Neural cell (in vitro differentiated cells): ENCODE data around the gene MGLL. TPM values are rescaled to one million over a fixed set of nuclear protein-coding genes. Genes with fewer than 3 reads are reported as not detected.
A peak's percentile ranks its signal among the peaks of the same experiment; 100 is the strongest.

Experiments used
- H2AFZ ChIP-seq: fragments of 200-600, 300-800 bp; sonication (generic), shearing (Covaris generic); 2 replicates; pipeline ENCODE4 v1.6.0; 2014; ENCODE audit warnings: low read depth, mild to moderate bottlenecking, antibody characterized with exemption, low read length, moderate library complexity
- H3F3A ChIP-seq: fragments of 200-600 bp; shearing (Covaris generic); 2 replicates; pipeline ENCODE4 v1.6.1; 2016; ENCODE audit warnings: mild to moderate bottlenecking, moderate library complexity, mixed read lengths, antibody characterized with exemption, low read length; ENCODE audit not compliant: insufficient read depth, poor library complexity, severe bottlenecking
- H3K27ac ChIP-seq: fragments of 200-600, 300-800 bp; sonication (generic), shearing (Covaris generic); 2 replicates; pipeline ENCODE4 v1.5.1; 2014; ENCODE audit warnings: mild to moderate bottlenecking, low read length, moderate library complexity
- H3K27me3 ChIP-seq: fragments of 300-800, 200-600 bp; sonication (generic), shearing (Covaris generic); 2 replicates; pipeline ENCODE4 v1.6.0; 2014; ENCODE audit warnings: mild to moderate bottlenecking, low read depth, low read length, moderate library complexity; ENCODE audit not compliant: insufficient read depth
- H3K36me3 ChIP-seq: fragments of 300-800, 200-600 bp; sonication (generic), shearing (Covaris generic); 2 replicates; pipeline ENCODE4 v1.5.1; 2014; ENCODE audit warnings: mild to moderate bottlenecking, antibody characterized with exemption, low read length, moderate library complexity; ENCODE audit not compliant: insufficient read depth
- H3K4me2 ChIP-seq: fragments of 300-800, 200-600 bp; sonication (generic), shearing (Covaris generic); 2 replicates; pipeline ENCODE4 v1.6.0; 2014; ENCODE audit warnings: mild to moderate bottlenecking, low read length
- H3K4me3 ChIP-seq: fragments of 300-800, 200-600 bp; sonication (generic), shearing (Covaris generic); 2 replicates; pipeline ENCODE4 v1.5.1; 2014; ENCODE audit warnings: mild to moderate bottlenecking, low read length, moderate library complexity
- H3K79me2 ChIP-seq: fragments of 200-600 bp; shearing (Covaris generic); replicated peaks from 2 replicates; pipeline ENCODE4 v1.6.0; 2014; ENCODE audit warnings: mild to moderate bottlenecking, low read length, moderate library complexity; ENCODE audit not compliant: insufficient read depth
- H3K9ac ChIP-seq: fragments of 300-800, 200-600 bp; sonication (generic), shearing (Covaris generic); 2 replicates; pipeline ENCODE4 v1.6.1; 2016; ENCODE audit warnings: mild to moderate bottlenecking, low read length, mixed read lengths
- H3K9me2 ChIP-seq: fragments of 200-600 bp; shearing (Covaris generic); 2 replicates; pipeline ENCODE4 v1.6.1; 2016; ENCODE audit warnings: mild to moderate bottlenecking, low read length, mixed read lengths; ENCODE audit not compliant: insufficient read depth
- H3K9me3 ChIP-seq: fragments of 200-600, 300-800 bp; sonication (generic), shearing (Covaris generic); 2 replicates; pipeline ENCODE4 v1.6.1; 2016; ENCODE audit warnings: mild to moderate bottlenecking, mixed run types, low read length, moderate library complexity, mixed read lengths
- H4K20me1 ChIP-seq: fragments of 200-600 bp; shearing (Covaris generic); 2 replicates; pipeline ENCODE4 v1.6.1; 2016; ENCODE audit warnings: mild to moderate bottlenecking, mixed run types; ENCODE audit not compliant: insufficient read depth
- CTCF ChIP-seq: fragments of 450-650 bp; IDR thresholded peaks from 2 replicates; pipeline ENCODE4 v1.5.1; 2014; ENCODE audit warnings: antibody characterized with exemption, mild to moderate bottlenecking, moderate library complexity; ENCODE audit not compliant: poor library complexity, severe bottlenecking
- EP300 ChIP-seq: fragments of 450-650 bp; conservative IDR thresholded peaks from 2 replicates; pipeline ENCODE4 v1.6.1; 2014; ENCODE audit warnings: antibody characterized with exemption, mild to moderate bottlenecking, moderate library complexity; ENCODE audit not compliant: poor library complexity, severe bottlenecking
- EZH2 ChIP-seq: fragments of 200-600, 300-800 bp; shearing (Covaris generic), sonication (generic); IDR thresholded peaks from 2 replicates; pipeline ENCODE4 v1.6.1; 2014; ENCODE audit warnings: antibody characterized with exemption, low read length, borderline replicate concordance, mild to moderate bottlenecking; ENCODE audit not compliant: insufficient read depth, poor library complexity, severe bottlenecking
- MXI1 ChIP-seq: fragments of 450-650 bp; conservative IDR thresholded peaks from 2 replicates; pipeline ENCODE4 v1.6.1; 2014; ENCODE audit warnings: antibody characterized with exemption, mild to moderate bottlenecking; ENCODE audit not compliant: poor library complexity, severe bottlenecking
- POLR2AphosphoS5 ChIP-seq: IDR thresholded peaks from 2 replicates; pipeline ENCODE4 v1.6.1; 2012
- RAD21 ChIP-seq: fragments of 450-650 bp; conservative IDR thresholded peaks from 2 replicates; pipeline ENCODE4 v1.6.1; 2014; ENCODE audit warnings: antibody characterized with exemption, mild to moderate bottlenecking, moderate library complexity
- SMC3 ChIP-seq: fragments of 450-650 bp; conservative IDR thresholded peaks from 2 replicates; pipeline ENCODE4 v1.6.1; 2014; ENCODE audit warnings: antibody characterized with exemption, mild to moderate bottlenecking, moderate library complexity; ENCODE audit not compliant: poor library complexity
- TAF1 ChIP-seq: IDR thresholded peaks from 2 replicates; pipeline ENCODE4 v1.6.1; 2012; ENCODE audit warnings: low read depth
- polyA plus RNA-seq: library from polyadenylated mRNA; depleted of rRNA; stranded (reverse); fragments of >200 nt; gene quantifications from 2 replicates; pipeline ENCODE4 v1.2.3, GENCODE V29; 2014
- TF ChIP-seq, protein P1 (sequence below): IDR thresholded peaks from 2 replicates; pipeline ENCODE4 v1.6.1; 2012; ENCODE audit warnings: borderline replicate concordance

MGLL gene
- polyA plus RNA-seq, 1 donor from 2014 or later = 2.0 TPM

GRCh38 chr3:127796831-127797150 is 25.5 kb downstream of the MGLL start:
- Histone ChIP-seq H3K9me2 (no peaks in the 10 kb centered on the region), H3K9me3 (no peaks in the 10 kb centered on the region), H3K4me3 (peak overlapping the region; percentile 22), H3K27ac (peak overlapping the region; percentile 30), H4K20me1 (no peaks in the 10 kb centered on the region), H3K36me3 (no peaks in the 10 kb centered on the region), H3K79me2 (no peaks in the 10 kb centered on the region), H3K4me2 (no peak overlapping the region), H3K9ac (no peak overlapping the region), H3F3A (no peaks in the 10 kb centered on the region), H2AFZ (no peak overlapping the region), H3K27me3 (no peaks in the 10 kb centered on the region)
- TF ChIP-seq EP300 (no peak), SMC3 (no peak), EZH2 (no peak), MXI1 (no peak), TAF1 (no peak), RAD21 (no peak), POLR2AphosphoS5 (no peak), CTCF (no peak)
- TF ChIP-seq, protein P1, sequence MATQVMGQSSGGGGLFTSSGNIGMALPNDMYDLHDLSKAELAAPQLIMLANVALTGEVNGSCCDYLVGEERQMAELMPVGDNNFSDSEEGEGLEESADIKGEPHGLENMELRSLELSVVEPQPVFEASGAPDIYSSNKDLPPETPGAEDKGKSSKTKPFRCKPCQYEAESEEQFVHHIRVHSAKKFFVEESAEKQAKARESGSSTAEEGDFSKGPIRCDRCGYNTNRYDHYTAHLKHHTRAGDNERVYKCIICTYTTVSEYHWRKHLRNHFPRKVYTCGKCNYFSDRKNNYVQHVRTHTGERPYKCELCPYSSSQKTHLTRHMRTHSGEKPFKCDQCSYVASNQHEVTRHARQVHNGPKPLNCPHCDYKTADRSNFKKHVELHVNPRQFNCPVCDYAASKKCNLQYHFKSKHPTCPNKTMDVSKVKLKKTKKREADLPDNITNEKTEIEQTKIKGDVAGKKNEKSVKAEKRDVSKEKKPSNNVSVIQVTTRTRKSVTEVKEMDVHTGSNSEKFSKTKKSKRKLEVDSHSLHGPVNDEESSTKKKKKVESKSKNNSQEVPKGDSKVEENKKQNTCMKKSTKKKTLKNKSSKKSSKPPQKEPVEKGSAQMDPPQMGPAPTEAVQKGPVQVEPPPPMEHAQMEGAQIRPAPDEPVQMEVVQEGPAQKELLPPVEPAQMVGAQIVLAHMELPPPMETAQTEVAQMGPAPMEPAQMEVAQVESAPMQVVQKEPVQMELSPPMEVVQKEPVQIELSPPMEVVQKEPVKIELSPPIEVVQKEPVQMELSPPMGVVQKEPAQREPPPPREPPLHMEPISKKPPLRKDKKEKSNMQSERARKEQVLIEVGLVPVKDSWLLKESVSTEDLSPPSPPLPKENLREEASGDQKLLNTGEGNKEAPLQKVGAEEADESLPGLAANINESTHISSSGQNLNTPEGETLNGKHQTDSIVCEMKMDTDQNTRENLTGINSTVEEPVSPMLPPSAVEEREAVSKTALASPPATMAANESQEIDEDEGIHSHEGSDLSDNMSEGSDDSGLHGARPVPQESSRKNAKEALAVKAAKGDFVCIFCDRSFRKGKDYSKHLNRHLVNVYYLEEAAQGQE = no peak

GRCh38 chr3:127796045-127796830 is 26.1 kb downstream of the MGLL start:
- H3K27ac ChIP-seq = peak overlapping the region; percentile 11

More at GRCh38 chr3:127796045-127796830, 26.1 kb downstream of the MGLL start:
- Histone ChIP-seq H3K4me3 (peak overlapping the region; percentile 22), H3K9ac (no peak overlapping the region), H3K4me2 (no peak overlapping the region), H3K9me2 (no peaks in the 10 kb centered on the region), H3K36me3 (no peaks in the 10 kb centered on the region), H4K20me1 (no peaks in the 10 kb centered on the region), H3K27me3 (no peaks in the 10 kb centered on the region), H3F3A (no peaks in the 10 kb centered on the region), H2AFZ (no peak overlapping the region), H3K9me3 (no peaks in the 10 kb centered on the region), H3K79me2 (no peaks in the 10 kb centered on the region)
- TF ChIP-seq SMC3 (no peak), TAF1 (no peak), CTCF (no peak)
- TF ChIP-seq, protein P1 = no peak
